NCI-H446 treated with DMSO at 0.1 percent for 48 hours (cell line): ENCODE results near the gene CACNG3.
"Not testable (repeated sequence)": the region's sequence is repeated elsewhere in the genome, so short reads cannot be mapped to it uniquely, and the experiment has no call there.

Experiments
- DNase-seq: peaks from one replicate; lab custom pipeline; 2025; lab: John Stamatoyannopoulos, UW

The CACNG3 gene

DNA sequence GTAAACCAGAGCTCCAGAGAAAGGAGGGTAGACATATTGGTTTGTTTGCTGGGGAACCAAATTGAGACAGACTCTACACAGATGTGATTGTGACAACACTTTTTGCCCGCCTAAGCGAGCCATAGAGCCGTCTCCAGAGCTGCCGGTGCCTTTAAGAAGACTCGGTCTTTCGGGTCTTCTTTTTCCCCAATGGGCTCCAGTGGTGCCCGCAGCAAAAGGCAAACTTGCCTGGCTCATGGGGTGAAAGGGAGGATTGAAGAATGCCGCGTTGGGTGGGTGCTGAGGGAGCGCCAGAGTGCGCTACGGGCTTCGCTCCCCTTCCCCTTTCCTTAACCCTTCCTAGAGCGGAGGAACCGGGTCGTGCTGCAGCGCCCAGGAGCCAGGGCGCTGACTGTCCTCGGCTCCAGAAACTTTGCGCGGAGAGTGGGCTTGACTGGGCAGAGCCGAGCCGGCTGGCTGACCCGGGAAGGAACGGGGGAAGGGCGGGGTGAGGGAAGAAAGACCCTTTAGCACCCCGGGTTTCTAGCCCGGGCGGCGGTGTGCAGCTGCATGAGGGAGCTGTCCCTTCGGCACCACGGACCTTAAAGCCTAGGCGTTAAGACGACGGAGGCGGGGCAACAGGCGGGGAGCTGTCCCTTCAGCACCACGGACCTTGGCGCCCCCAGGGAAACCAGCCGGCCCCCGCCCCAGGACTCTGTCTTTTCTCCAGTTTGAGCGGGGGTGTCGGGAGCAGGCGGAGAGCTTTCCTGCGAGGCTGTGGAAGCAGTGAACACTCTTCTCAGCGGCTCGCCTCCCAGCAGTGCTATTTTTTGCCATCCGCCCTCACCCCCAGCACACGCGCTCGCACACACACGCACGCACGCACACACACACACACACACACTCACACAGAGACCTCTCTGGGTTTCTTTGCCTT is at the start of gene CACNG3:
TSS of gene CACNG3 (plus strand) at position 880 of the 916 bp plus-strand sequence. CDS start 420 bp downstream, outside the sequence.
- DNase-seq: no peak

DNA sequence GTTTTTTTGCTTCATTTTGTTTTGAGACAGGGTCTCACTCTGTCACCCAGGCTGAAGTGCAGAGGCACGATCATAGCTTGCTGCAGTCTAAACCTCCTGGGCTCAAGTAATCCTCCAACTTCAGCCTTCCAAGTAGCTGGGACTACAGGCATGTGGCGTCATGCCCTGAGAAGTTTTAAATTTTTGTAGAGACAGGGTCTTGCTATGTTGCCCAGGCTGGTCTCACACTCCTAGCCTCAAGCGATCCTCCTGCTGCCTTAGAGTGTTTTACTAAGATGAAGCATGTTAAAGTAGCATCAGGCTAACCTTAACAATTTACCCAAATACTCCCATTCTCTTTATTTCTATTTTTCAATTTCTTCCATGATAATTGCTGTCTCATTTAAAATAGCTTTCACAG is 49.2 kb upstream of the CACNG3 start:
- no peak for DNase-seq

- no peak for DNase-seq
Observed at GRCh38 chr16:24208710-24209109, 47.4 kb upstream of the CACNG3 start.

- DNase-seq: no peak
Observed at GRCh38 chr16:24214992-24215391, 41.1 kb upstream of the CACNG3 start.

DNA sequence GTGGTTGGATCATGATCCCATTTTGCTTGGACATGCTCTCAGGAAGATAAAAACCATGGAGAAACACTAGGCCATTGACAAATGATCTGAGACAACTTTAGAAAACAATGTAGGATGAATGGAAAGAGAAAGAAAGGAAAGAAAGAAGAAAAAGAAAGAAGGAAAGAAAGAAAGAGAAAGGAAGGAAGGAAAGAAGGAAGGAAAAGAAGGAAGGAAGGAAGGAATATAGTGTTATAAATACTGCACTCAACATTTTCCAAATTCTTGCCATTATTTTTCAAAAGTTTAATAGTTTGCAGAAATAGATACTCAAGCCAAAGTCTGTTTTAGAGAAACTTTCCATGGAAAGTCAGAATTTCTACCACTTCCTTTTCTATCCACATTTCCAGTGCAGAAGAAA is 39.2 kb upstream of the CACNG3 start:
- no peak for DNase-seq

DNA sequence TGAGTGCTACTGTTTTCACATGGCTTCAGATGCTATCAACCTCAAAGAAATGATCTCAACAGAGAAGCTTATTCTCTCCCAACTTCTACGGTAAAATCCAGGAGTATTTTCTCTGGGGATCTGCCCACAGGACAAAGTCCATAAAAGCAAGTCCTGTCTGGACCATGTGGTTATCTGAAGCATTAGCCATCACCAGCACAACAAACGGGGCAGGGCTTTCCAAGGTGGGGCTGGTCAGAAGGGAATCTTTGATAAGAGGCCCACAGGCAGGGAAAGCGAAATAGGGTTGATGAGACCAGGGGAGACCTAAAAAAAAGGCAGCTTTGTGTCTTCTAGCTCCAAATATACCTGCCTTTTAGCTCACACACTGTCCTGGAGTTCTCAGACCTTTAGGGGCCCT is 38.7 kb upstream of the CACNG3 start:
- no peak for DNase-seq

DNA sequence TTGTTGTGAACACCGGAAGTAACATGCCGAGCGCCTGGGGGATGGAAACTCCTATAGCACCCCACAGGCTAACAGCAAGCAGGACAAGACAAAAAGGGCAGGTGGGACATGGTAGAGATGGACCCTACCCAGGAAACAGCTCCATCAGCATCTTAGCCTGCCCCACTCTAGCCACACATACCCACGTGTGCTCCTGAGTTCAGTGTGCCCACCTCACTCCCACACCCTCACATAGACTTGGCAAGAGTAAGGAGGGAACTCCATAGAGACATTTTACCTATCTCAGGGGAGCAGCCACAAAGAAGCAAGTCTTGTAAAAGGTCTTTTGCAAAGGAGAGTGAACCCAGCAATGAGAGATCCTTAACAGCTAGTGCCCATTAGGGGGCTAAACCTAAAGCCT is 37.8 kb upstream of the CACNG3 start:
- DNase-seq: no peak

DNA sequence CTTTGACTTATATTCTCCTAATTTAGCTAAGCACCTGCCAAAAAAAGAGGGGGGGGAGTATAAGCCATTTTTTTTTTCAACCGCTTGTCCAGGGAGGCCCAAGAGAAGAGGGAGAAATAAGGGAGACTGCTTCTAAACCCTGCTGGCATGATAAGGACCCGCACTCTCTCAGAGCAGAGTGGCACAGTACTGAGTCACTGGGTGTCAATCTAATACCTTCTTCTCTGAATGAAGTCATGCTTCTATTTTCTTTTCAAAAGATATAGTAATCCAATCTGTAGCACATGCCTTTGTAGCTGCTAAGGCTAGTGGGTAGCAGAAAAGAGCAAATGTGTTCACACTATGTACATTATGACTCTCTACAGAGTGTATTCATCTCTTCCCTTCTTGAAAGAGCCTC is 34.9 kb upstream of the CACNG3 start:
- no peak for DNase-seq

DNA sequence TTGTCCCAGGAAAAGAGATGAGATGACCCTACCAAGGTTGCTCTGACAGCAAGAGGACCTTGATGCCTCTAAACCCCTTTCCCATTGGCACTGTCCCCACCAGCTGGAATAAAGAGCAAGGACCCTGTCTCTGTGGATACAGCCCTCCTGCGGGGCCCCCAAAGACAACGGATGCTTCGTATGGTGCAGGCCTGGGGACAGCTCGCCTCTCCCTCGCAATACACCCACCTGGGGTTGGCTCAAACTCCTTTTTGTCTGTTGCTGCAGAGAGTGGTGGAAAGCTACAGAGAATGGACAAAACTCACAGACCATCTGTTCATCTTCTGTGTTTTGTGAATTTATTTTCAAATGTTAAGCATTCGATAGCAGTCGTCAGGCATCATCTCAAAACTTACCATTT is 27.6 kb upstream of the CACNG3 start:
- no peak for DNase-seq

DNA sequence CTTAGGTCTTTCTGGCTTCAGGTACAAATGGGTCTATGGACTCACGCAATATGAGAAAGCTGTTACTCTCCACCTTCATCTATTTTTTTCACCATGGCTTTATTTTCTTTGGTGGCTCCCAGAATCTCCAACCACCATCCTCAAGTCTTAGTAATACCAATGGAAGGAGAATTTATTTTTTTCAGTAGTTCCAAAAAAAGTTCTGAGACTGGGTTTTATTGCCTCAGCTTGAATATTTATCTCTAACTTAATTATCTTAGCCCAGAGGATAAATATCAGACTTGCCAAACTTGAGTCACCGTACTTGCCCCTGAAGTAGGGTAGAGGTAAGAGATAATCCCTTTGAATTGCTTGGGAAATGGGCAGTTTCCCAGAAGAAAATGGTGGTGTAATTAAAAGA is 23.2 kb upstream of the CACNG3 start:
- DNase-seq: no peak

- DNase-seq: no peak
Observed at GRCh38 chr16:24234737-24235136, 21.4 kb upstream of the CACNG3 start.

DNA sequence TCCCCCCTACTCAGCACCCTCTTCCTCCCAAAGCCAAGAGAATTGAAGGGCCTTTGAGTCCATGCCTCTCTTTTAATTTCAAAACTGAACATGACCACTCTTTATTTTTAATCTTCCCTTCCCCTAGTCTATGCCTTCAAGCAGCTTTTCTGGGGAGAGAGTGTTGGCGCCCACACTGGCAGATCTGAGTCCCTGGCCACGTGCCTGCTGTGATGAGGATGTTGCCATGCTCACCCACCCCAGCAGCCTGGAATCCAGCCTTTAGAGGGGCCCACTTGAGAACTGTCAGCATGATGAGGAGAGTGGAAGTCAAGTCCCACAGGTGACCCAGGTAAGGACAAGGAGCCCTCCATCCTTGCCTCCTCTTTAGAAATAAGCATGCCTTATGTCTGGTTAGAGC is 20.3 kb upstream of the CACNG3 start:
- DNase-seq: no peak

- not testable (repeated sequence) for DNase-seq
Observed at GRCh38 chr16:24238846-24239245, 17.3 kb upstream of the CACNG3 start.

DNA sequence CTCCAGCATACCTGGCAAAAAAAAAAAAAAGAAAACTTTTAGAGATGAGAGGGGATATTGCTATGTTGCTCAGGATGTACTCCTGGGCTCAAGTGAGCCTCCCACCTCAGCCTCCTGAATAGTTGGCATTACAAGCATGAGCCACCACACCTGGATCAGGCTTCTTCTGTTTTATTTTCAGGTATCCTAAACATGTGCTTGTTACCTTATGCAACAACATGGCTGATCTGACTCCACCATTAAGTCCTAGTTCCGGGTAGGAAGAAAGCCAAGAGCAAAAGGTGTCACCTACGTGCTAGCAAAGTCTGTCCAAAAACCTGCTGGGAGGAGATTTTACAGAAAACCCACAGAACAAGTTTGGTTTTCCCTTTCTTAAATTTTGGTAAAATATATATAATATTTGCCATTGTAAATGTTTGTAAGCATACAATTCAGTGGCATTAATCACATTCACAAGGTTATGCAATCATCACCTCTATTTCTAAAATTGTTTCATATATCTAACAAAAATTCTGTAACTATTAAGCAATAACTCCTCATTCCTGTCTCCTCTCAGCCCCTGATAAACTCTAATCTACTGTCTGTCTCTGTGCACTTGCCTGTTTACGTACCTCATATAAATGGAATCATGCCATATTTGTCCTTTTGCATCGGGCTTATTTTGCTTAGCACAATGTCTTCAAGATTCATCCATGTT is 9.1 kb upstream of the CACNG3 start:
- DNase-seq: no peak

- peak; percentile 5 for DNase-seq
Observed at GRCh38 chr16:24253192-24253591, 2.9 kb upstream of the CACNG3 start.

- no peak for DNase-seq
Observed at GRCh38 chr16:24257958-24258357, 1.8 kb downstream of the CACNG3 start.

GRCh38 chr16:24258791-24259190 is 2.7 kb downstream of the CACNG3 start:
- no peak for DNase-seq

GRCh38 chr16:24262816-24263215 is 6.7 kb downstream of the CACNG3 start:
- DNase-seq: no peak

DNA sequence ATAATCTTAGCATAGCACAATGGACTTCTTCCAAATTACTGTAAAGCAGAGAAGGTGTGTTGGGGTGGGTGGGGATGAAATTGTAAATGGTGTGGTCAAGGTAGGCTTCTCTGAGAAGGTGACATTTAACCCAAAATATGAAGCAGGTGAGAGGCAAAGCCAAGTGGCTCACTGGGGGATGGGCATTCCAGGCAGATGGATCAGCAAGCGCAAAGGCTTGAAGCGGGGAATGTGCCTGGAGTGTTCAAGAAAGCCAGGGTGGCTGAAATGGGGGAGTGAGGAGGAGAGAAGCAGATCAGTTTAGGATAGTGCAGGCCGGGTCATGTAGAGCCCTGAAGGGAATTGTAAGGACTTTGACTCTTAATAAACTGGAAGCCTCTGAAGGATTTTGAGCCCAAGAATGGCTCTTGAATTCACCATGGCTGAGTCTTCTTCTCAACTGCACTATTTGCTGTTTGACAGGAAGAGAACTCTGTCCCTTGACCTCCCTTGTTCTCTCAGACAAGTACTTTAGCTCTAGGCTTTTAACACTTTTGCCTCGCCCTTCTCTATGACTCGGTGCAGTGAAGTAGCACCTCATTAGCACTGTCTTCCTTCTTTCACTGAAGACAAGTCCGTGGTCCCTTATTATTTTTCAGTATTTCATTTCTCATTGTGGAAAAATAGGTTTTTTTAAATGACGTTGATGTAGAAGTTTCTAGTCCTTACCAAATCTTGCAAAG is 14.7 kb downstream of the CACNG3 start:
- DNase-seq: no peak

DNA sequence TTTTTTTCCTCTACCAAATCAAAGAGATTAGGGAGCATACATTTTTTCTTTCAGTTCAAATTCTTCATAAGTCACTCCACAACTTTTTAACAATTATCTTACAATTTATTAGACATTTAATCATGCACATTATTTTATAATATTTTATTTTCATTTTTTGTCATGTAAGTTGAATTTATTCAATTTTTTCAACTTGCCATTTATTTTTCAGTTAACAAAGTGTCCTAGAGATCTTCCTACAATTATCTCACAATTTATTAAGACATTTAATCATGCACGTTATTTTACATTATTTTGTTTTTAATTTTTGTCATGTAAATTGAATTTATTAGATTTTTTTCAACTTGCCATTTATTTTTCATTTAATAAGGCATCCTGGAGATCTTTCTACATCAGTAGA is 16.2 kb downstream of the CACNG3 start:
- no peak for DNase-seq

- no peak for DNase-seq
Observed at GRCh38 chr16:24273508-24274182, 17.5 kb downstream of the CACNG3 start.

DNA sequence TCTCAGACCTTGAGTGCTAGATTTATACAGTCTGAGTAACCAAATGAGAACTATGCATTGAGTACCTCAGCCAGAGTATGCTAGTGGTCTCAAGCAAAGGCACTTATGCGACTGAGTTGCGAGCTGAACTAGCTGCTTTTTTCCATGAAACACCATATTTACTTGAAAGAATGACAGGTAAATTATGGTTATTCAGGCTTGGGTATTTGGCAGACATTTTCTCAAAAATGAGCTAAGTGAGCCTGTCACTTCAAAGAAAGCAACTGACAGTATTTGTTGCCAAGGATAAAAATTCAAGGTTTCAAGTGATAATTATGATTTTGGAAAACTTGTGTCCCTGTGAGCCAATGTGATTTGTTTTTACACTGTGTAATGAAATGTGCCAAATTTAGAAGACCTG is 19.3 kb downstream of the CACNG3 start:
- DNase-seq: no peak
